ENCODE measurements around the gene GPR151. TPM values are rescaled to one million over a fixed set of nuclear protein-coding genes. Genes with fewer than 3 reads are reported as not detected.
"Not testable (repeated sequence)": the region's sequence is repeated elsewhere in the genome, so short reads cannot be mapped to it uniquely, and the experiment has no call there.

The GPR151 gene
- total RNA-seq (not detected), polyA plus RNA-seq (not detected)

GRCh38 chr5:146516151-146516475 lies at the start of gene GPR151:
TSS of gene GPR151 (minus strand) at chr5:146516190. CDS start at chr5:146516113, 77 bp downstream.
- Histone ChIP-seq H3K4me3 (ENCODE audit: low read depth, low read length) (no peak within 1 kb of the TSS), H3K4me1 (ENCODE audit: insufficient read depth) (no peaks in the 10 kb centered on the region), H3K27ac (ENCODE audit: low read depth) (no peak within 1 kb of the TSS), H3K36me3 (ENCODE audit: insufficient read depth) (no peaks in the 10 kb centered on the region)
- DNase-seq (ENCODE audit: extremely low spot score), result no peak
- 21% methylated on average over 3 of the region's 3 CpGs for WGBS

DNA sequence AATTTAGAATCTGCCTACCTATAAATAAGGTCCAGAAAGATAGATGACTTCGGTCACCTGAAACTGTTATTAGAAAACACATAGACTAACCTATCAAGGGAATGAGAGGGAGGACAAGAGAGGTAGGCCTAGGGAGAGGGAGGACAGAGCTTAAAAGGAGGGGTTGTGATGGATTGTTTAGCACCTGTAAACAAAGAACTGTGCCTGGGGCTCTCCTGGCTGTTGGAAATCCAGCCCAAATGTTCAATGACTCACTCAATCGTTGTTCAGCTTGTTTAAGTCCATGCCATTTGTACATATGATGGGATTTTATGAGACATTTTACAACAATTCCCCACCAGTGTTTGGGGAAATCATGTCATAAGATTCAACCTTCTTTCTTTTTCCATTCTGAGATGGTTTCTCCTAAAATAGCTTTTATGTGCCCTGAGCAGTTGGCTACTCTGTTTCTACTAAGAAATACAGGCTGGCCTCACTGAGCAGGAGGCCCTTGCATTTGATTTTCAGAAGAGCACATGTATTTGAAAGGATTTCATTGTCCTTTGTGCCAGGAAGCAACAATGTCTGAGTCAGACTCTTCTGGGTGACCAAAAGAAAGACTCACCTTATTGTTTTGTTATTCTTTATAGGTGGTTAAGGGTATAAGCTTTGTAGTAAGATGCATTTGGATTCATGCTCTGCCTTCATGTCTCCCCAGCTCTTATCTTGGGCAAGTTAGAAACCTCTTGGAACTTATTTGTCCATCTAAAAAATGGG lies 48.2 kb upstream of the GPR151 start:
- H3K4me3 ChIP-seq (ENCODE audit: low read depth, low read length), result no peak overlapping the region
- no peak overlapping the region for H3K27ac ChIP-seq (ENCODE audit: low read depth)
- 56% methylated on average over 2 of the region's 2 CpGs for WGBS
- H3K36me3 ChIP-seq (ENCODE audit: insufficient read depth), result no peaks in the 10 kb centered on the region
- no peaks in the 10 kb centered on the region for H3K4me1 ChIP-seq (ENCODE audit: insufficient read depth)
- no peak for DNase-seq (ENCODE audit: extremely low spot score)

GRCh38 chr5:146562461-146562860 lies 46.5 kb upstream of the GPR151 start:
- WGBS, result 95% methylated on average over 4 of the region's 4 CpGs
- no peak overlapping the region for H3K4me3 ChIP-seq (ENCODE audit: low read depth, low read length)
- no peaks in the 10 kb centered on the region for H3K36me3 ChIP-seq (ENCODE audit: insufficient read depth)
- DNase-seq (ENCODE audit: extremely low spot score), result no peak
- H3K27ac ChIP-seq (ENCODE audit: low read depth), result no peak overlapping the region
- H3K4me1 ChIP-seq (ENCODE audit: insufficient read depth), result no peaks in the 10 kb centered on the region

DNA sequence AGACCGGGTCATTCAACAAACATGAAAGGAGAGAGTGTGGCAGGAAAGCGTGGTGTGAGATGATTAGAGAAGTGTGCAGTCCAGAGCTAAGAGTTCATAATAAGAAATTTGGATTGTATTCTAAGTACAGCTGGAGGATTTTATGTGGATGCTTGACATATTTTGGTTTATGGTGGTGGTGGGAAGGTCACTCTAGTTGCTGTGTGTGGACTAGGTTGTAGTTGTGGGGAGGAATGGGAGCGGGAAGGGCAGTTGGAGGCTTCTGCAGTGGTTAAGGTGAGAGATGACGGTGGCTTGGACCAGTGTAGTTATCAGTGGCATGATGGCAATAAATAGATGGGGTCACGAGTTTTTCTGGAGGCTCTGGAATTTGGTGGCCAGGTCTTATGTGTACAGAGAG lies 45.7 kb upstream of the GPR151 start:
- no peaks in the 10 kb centered on the region for H3K4me1 ChIP-seq (ENCODE audit: insufficient read depth)
- no peak for DNase-seq (ENCODE audit: extremely low spot score)
- H3K27ac ChIP-seq (ENCODE audit: low read depth), result no peak overlapping the region
- no peaks in the 10 kb centered on the region for H3K36me3 ChIP-seq (ENCODE audit: insufficient read depth)
- WGBS, result 63% methylated on average over 5 of the region's 5 CpGs
- no peak overlapping the region for H3K4me3 ChIP-seq (ENCODE audit: low read depth, low read length)

DNA sequence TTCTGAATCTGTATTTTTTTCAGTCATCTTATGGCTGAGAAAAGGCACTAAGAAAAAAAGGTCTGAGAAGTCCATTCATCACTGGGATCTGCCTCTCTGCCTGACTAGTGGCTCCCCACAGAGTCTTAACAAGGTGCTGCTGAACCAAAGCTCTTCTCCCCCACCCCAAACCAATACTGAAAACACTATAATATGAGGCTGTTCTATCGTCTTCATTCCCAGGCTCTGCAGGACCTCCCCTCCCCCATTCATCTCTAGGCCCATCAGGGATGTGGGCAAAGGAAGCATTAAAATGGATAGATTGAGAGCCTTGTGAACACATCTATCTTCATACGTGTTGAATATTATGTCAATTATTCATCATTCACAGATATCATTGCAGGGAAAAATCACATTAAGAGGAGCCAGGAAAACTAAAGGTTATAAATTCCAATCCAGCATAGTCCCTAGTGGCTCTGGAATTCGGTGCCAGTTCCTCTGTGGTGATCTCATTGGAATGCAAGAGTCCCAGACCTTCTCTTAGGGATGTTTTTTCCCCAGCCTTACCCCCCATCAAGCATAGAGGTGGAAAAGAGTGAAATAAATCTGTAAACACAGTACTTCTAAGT lies 44.3 kb upstream of the GPR151 start:
- 38% methylated on average over 3 of the region's 3 CpGs for WGBS
- H3K4me1 ChIP-seq (ENCODE audit: insufficient read depth), result no peaks in the 10 kb centered on the region

GRCh38 chr5:146556884-146557283 lies 40.9 kb upstream of the GPR151 start:
- not testable (repeated sequence) for DNase-seq (ENCODE audit: extremely low spot score); H3K4me3 ChIP-seq (ENCODE audit: low read depth, low read length); H3K4me1 ChIP-seq (ENCODE audit: insufficient read depth); H3K27ac ChIP-seq (ENCODE audit: low read depth); H3K36me3 ChIP-seq (ENCODE audit: insufficient read depth)
- WGBS, result 92% methylated on average over 4 of the region's 4 CpGs

More for the DNA sequence above, 44.3 kb upstream of the GPR151 start:
- Histone ChIP-seq H3K4me3 (ENCODE audit: low read depth, low read length) (no peak overlapping the region), H3K27ac (ENCODE audit: low read depth) (no peak overlapping the region), H3K36me3 (ENCODE audit: insufficient read depth) (no peaks in the 10 kb centered on the region)
- no peak for DNase-seq (ENCODE audit: extremely low spot score)

DNA sequence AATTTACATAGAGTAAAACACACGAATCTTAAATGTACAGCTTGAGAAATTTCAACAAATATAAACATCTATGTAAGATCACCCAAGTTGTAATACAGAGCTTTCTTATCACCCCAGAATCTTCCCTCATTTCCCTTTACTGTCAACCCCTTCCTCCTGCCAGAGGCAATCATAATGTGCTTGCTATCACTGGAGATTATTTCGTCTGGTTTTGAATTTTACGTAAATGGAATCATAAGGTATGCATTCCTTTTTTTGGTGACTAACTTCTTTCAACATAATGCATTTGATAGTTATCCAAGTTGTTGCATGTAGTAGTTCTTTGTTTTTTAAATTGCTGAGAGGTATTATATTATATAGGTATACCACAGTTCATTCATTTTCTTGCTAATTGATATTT lies 37.5 kb upstream of the GPR151 start:
- Histone ChIP-seq H3K27ac (ENCODE audit: low read depth) (no peak overlapping the region), H3K36me3 (ENCODE audit: insufficient read depth) (no peaks in the 10 kb centered on the region), H3K4me3 (ENCODE audit: low read depth, low read length) (no peak overlapping the region), H3K4me1 (ENCODE audit: insufficient read depth) (no peaks in the 10 kb centered on the region)
- no peak for DNase-seq (ENCODE audit: extremely low spot score)
- 22% methylated on average over 3 of the region's 3 CpGs for WGBS

DNA sequence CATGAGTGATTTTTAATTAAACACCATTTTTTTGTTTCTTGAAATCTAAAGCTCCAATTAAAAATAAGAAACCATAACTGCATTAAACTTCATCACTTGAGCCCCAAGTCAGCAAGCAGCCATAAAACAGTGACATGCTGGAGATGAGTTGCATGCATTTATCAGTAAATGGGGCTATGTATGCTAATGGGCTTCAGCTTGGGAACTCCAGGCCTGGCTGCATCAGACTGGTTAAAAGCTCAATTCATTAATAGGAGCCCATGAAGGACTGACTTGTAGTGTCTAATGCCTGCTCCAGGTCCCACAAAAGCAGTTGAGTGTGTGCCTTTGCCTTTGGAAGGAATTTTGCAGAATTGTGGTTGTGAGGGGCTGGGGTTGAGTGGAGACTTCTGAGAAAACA lies 33.6 kb upstream of the GPR151 start:
- DNase-seq (ENCODE audit: extremely low spot score), result no peak
- H3K4me3 ChIP-seq (ENCODE audit: low read depth, low read length), result no peak overlapping the region
- no peaks in the 10 kb centered on the region for H3K36me3 ChIP-seq (ENCODE audit: insufficient read depth)
- H3K4me1 ChIP-seq (ENCODE audit: insufficient read depth), result no peaks in the 10 kb centered on the region
- H3K27ac ChIP-seq (ENCODE audit: low read depth), result no peak overlapping the region

DNA sequence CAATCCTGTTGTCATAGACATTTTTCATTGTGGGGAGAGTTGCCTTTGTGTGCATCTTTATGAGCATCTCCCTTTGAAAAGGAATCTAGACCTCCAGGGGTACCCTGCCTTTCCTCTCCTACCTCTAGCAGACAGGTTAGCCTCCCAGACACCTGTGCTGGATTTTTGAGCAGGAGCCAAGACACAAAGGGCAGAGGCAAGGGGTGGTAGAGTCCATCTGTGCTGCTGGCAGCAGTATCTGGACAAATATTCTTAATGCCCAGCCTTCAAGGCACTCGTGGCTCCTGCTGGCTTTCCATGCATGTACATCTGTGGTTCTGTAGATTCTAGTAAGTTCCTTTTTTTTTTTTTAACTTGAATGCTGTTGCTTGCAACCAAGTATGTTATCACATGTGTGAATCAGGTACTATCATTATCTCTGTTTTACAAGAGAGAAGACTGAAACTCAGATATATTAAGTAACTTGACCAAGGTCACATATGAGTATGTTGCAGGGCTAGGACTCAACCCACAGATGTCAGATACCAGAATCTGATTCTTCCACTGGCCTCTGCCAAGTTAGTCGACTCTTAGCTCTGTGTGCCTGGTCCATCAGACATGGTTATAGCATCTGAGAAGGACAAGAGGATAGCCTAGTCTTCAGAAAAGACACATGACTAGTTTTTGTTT lies 32.9 kb upstream of the GPR151 start:
- no peak for DNase-seq (ENCODE audit: extremely low spot score)
- Histone ChIP-seq H3K27ac (ENCODE audit: low read depth) (no peak overlapping the region), H3K4me3 (ENCODE audit: low read depth, low read length) (no peak overlapping the region), H3K4me1 (ENCODE audit: insufficient read depth) (no peaks in the 10 kb centered on the region), H3K36me3 (ENCODE audit: insufficient read depth) (no peaks in the 10 kb centered on the region)
- WGBS, result 47% methylated on average over 2 of the region's 2 CpGs

DNA sequence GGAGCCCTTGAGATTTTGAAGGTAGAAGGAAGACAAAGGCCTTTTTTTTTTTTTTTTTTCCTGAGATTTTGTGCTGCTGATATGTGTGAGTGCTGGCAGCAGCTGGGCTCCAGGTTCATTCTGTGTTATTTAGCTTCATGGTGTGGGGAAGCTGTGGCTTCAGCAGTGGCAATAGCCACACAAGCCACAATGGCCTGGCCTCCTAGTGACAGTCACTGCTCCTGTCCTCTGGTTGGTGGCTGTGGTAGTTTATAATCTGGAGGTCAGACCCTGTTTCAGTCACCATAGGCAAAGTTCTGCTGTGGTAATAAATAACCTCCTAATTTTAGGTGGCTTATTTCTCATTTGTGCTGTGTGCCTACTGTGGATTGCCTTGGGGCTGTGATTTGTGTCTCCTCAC lies 28.2 kb upstream of the GPR151 start:
- no peaks in the 10 kb centered on the region for H3K36me3 ChIP-seq (ENCODE audit: insufficient read depth)
- no peak for DNase-seq (ENCODE audit: extremely low spot score)

DNA sequence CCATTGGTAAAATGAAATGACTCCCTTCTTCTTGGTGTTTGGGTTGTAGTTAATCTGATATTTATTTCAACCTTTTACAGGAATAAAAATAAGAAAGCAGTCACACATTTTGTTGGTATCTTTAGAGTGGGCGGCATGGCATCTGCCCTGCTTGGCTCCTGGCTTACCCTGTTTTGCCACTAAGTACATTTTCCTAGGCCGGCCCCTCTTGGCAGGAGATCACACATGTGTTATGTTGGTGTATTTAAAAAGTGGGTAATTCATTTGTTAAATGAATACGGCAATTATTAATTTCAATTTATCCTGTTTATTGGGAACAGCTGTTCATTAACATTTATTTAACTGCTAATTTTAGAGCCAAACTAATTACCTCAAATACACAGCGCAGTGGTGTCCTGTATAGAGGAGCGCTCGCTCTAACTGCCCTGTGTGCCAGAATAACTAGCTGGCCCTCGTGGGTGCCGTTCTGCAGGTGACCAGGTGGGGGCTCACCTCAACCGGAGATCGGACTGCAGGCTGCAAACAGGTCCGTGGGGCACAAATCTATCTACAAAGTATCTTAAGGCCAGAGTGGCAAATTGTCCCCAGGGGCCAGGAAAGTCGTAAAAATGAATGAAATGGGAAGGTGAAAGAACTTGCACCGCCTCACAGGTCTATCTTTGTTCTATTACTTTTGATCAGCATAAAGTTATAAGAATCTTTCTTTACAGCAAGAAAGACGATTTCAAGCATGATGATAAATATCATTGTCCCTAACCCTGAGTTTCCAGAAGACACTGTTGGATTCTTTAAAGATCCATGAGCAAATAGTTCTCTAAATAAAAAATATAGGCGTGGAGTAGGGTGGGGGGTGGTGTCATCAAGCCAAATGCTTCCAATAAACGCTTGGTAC lies 26.2 kb upstream of the GPR151 start:
- peak; percentile 14 for DNase-seq (ENCODE audit: extremely low spot score)
- H3K4me1 ChIP-seq (ENCODE audit: insufficient read depth), result no peaks in the 10 kb centered on the region
- 27% methylated on average over 16 of the region's 16 CpGs for WGBS

More for the DNA sequence above, 28.2 kb upstream of the GPR151 start:
- H3K4me1 ChIP-seq (ENCODE audit: insufficient read depth), result no peaks in the 10 kb centered on the region
- H3K4me3 ChIP-seq (ENCODE audit: low read depth, low read length), result no peak overlapping the region
- no peak overlapping the region for H3K27ac ChIP-seq (ENCODE audit: low read depth)

GRCh38 chr5:146540414-146540813 lies 24.4 kb upstream of the GPR151 start:
- no peaks in the 10 kb centered on the region for H3K4me1 ChIP-seq (ENCODE audit: insufficient read depth)
- no peak for DNase-seq (ENCODE audit: extremely low spot score)
- H3K36me3 ChIP-seq (ENCODE audit: insufficient read depth), result no peaks in the 10 kb centered on the region
- H3K4me3 ChIP-seq (ENCODE audit: low read depth, low read length), result no peak overlapping the region
- WGBS, result 76% methylated on average over 2 of the region's 2 CpGs
- no peak overlapping the region for H3K27ac ChIP-seq (ENCODE audit: low read depth)

More for the DNA sequence above, 26.2 kb upstream of the GPR151 start:
- no peak overlapping the region for H3K4me3 ChIP-seq (ENCODE audit: low read depth, low read length)
- H3K36me3 ChIP-seq (ENCODE audit: insufficient read depth), result no peaks in the 10 kb centered on the region
- no peak overlapping the region for H3K27ac ChIP-seq (ENCODE audit: low read depth)

DNA sequence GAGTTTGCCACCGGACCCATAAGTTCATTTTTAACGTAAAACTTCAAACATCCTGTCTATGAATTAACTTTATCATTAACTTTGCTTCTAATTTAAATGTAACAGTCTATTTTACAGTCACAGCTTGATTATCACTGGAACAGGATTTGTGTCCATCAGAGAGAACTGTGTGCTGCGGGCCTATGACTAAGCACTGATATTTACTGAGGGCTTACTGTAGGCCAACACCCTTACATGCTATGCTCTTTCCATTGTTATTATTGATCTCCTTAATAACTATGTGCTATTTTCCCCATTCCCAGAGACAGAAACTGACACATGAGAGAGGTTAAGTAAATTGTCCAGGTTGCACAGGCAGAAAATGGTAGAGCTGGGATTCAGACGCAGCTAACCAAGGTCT lies 24.0 kb upstream of the GPR151 start:
- WGBS, result 90% methylated on average over 4 of the region's 4 CpGs
- Histone ChIP-seq H3K27ac (ENCODE audit: low read depth) (no peak overlapping the region), H3K4me3 (ENCODE audit: low read depth, low read length) (no peak overlapping the region), H3K4me1 (ENCODE audit: insufficient read depth) (no peaks in the 10 kb centered on the region), H3K36me3 (ENCODE audit: insufficient read depth) (no peaks in the 10 kb centered on the region)
- no peak for DNase-seq (ENCODE audit: extremely low spot score)
